H1 (cell line): ENCODE data around the gene TMEM203. TPM values are rescaled to one million over a fixed set of nuclear protein-coding genes. Genes with fewer than 3 reads are reported as not detected.

Experiments used
- CTCF ChIA-PET: fragments of 300-600 bp; sonication (Branson Sonifier 250); formaldehyde crosslinking; loops from one replicate; lab custom pipeline; 2021; ENCODE audit not compliant: partially characterized antibody; lab: Charles Lee
- POLR2A ChIA-PET: fragments of 300-600 bp; sonication (Branson Sonifier 250); formaldehyde crosslinking; loops from one replicate; lab custom pipeline; 2021; ENCODE audit warnings: inconsistent platforms; ENCODE audit not compliant: partially characterized antibody; lab: Charles Lee
- DNase-seq, 2 experiments: peaks; one replicate each; pipeline versions ENCODE4 v3.0.0 to v3.0.0-alpha.2; 2010 to 2022; ENCODE audit warnings: low spot score in 2 of 2, low read depth in 1 of 2, mixed read lengths in 1 of 2
- FAIRE-seq: peaks from 2 replicates; lab custom pipeline; 2011; peaks lifted over from hg19 to GRCh38; lab: Jason Lieb, UNC
- H2AFZ ChIP-seq: 2 replicates; pipeline ENCODE4 v1.8.1; 2012; ENCODE audit warnings: low read length, inconsistent platforms
- H2AK5ac ChIP-seq: 2 replicates; pipeline ENCODE4 v1.6.1; 2013; ENCODE audit warnings: low read depth, low read length
- H2BK120ac ChIP-seq: replicated peaks from 2 replicates; pipeline ENCODE3; 2013; ENCODE audit warnings: low read depth, low read length, inconsistent platforms
- H2BK12ac ChIP-seq: 2 replicates; pipeline ENCODE4 v1.6.1; 2013; ENCODE audit warnings: low read depth, low read length
- H2BK15ac ChIP-seq: 2 replicates; pipeline ENCODE4 v1.6.1; 2013; ENCODE audit warnings: low read length
- H2BK20ac ChIP-seq: 2 replicates; pipeline ENCODE4 v1.6.1; 2013; ENCODE audit warnings: low read length
- H2BK5ac ChIP-seq: 2 replicates; pipeline ENCODE4 v1.6.1; 2013; ENCODE audit warnings: low read depth, low read length
- H3K14ac ChIP-seq: 2 replicates; pipeline ENCODE4 v1.6.1; 2013; ENCODE audit warnings: inconsistent platforms; ENCODE audit not compliant: insufficient read length
- H3K18ac ChIP-seq: 2 replicates; pipeline ENCODE4 v1.6.1; 2013; ENCODE audit warnings: low read length; ENCODE audit errors: extremely low read depth
- H3K23ac ChIP-seq: 2 replicates; pipeline ENCODE4 v1.6.1; 2013; ENCODE audit warnings: inconsistent platforms; ENCODE audit not compliant: insufficient read length
- H3K23me2 ChIP-seq: 2 replicates; pipeline ENCODE4 v1.6.1; 2013; ENCODE audit warnings: low read depth, low read length
- H3K27ac ChIP-seq: 2 replicates; pipeline ENCODE4 v1.6.1; 2011; ENCODE audit warnings: low read depth, low read length, inconsistent platforms
- H3K27me3 ChIP-seq, 4 experiments: replicated peaks in 1 of 4; 1 replicate in 1 of 4; 2 replicates in 3 of 4; pipeline versions ENCODE4 v1.6.1 to v1.8.1; 2011 to 2013; ENCODE audit warnings: low read length in 3 of 4, mild to moderate bottlenecking in 3 of 4, inconsistent platforms in 2 of 4, mixed read lengths in 2 of 4, moderate library complexity in 1 of 4; ENCODE audit not compliant: control insufficient read depth in 3 of 4, insufficient read depth in 3 of 4; ENCODE audit errors: extremely low read depth in 1 of 4
- H3K36me3 ChIP-seq, 4 experiments: 2 replicates each; pipeline versions ENCODE4 v1.6.1 to v1.8.1; 2011 to 2013; ENCODE audit warnings: mild to moderate bottlenecking in 4 of 4, low read length in 3 of 4, moderate library complexity in 2 of 4, control low read depth in 1 of 4, inconsistent platforms in 1 of 4; ENCODE audit not compliant: insufficient read depth in 4 of 4, control insufficient read depth in 2 of 4
- H3K4ac ChIP-seq: replicated peaks from 2 replicates; pipeline ENCODE3; 2013; ENCODE audit warnings: low read length, low read depth, mixed read lengths, inconsistent platforms; ENCODE audit not compliant: insufficient read length
- H3K4me1 ChIP-seq, 4 experiments: replicated peaks in 1 of 4; 1 replicate in 1 of 4; 2 replicates in 3 of 4; pipeline versions ENCODE4 v1.6.1 to v1.8.1; 2011 to 2013; ENCODE audit warnings: low read length in 3 of 4, inconsistent platforms in 2 of 4, mixed read lengths in 1 of 4; ENCODE audit not compliant: insufficient read depth in 4 of 4, control insufficient read depth in 3 of 4
- H3K4me2 ChIP-seq, 2 experiments: 2 replicates each; pipeline versions ENCODE4 v1.6.1 to v1.8.1; 2011 to 2013; ENCODE audit warnings: low read depth in 2 of 2, low read length in 2 of 2, control low read depth in 1 of 2, inconsistent platforms in 1 of 2, mild to moderate bottlenecking in 1 of 2; ENCODE audit not compliant: insufficient read depth in 1 of 2
- H3K4me3 ChIP-seq, 4 experiments: fragments of 200-600, 300-600 bp in 1 of 4; sonication (generic), shearing (Covaris generic), sonication (Bioruptor Twin) in 1 of 4; 2 replicates each; pipeline versions ENCODE4 v1.5.1 to v1.8.1; 2011 to 2016; ENCODE audit warnings: low read length in 4 of 4, low read depth in 3 of 4, control low read depth in 2 of 4, inconsistent platforms in 2 of 4, mild to moderate bottlenecking in 2 of 4, mixed read lengths in 1 of 4, moderate library complexity in 1 of 4; ENCODE audit not compliant: insufficient read depth in 2 of 4; ENCODE audit errors: extremely low read depth in 1 of 4
- H3K56ac ChIP-seq: replicated peaks from 2 replicates; pipeline ENCODE3; 2013; ENCODE audit warnings: low read depth, mild to moderate bottlenecking, mixed read lengths, low read length, inconsistent platforms; ENCODE audit not compliant: insufficient read length
- H3K79me1 ChIP-seq: 2 replicates; pipeline ENCODE4 v1.6.1; 2013; ENCODE audit warnings: low read depth, low read length, control low read depth
- H3K79me2 ChIP-seq, 2 experiments: 2 replicates each; pipeline versions ENCODE4 v1.6.1 to v1.8.1; 2012 to 2013; ENCODE audit warnings: low read length in 2 of 2, mild to moderate bottlenecking in 2 of 2, inconsistent platforms in 1 of 2; ENCODE audit not compliant: insufficient read depth in 2 of 2, control insufficient read depth in 1 of 2
- H3K9ac ChIP-seq, 4 experiments: replicated peaks in 1 of 4; 1 replicate in 1 of 4; 2 replicates in 3 of 4; pipeline versions ENCODE4 v1.6.1 to v1.8.1; 2011 to 2013; ENCODE audit warnings: low read depth in 3 of 4, low read length in 3 of 4, control low read depth in 2 of 4, mild to moderate bottlenecking in 2 of 4, moderate library complexity in 2 of 4, inconsistent platforms in 1 of 4; ENCODE audit errors: extremely low read depth in 1 of 4
- H3K9me3 ChIP-seq, 2 experiments: 2 replicates each; pipeline versions ENCODE4 v1.6.1 to v1.8.1; 2012 to 2013; ENCODE audit warnings: mild to moderate bottlenecking in 2 of 2, moderate library complexity in 2 of 2, control low read depth in 1 of 2, inconsistent platforms in 1 of 2, low read depth in 1 of 2, low read length in 1 of 2, mixed read lengths in 1 of 2; ENCODE audit not compliant: insufficient read depth in 2 of 2
- H4K20me1 ChIP-seq, 2 experiments: replicated peaks in 1 of 2; 2 replicates each; pipeline versions ENCODE3 to v1.8.1; 2011 to 2013; ENCODE audit warnings: inconsistent platforms in 2 of 2, low read length in 2 of 2, mild to moderate bottlenecking in 1 of 2; ENCODE audit not compliant: insufficient read depth in 2 of 2, control insufficient read depth in 1 of 2
- H4K5ac ChIP-seq: 2 replicates; pipeline ENCODE4 v1.6.1; 2013; ENCODE audit warnings: low read length, low read depth, mixed read lengths, inconsistent platforms; ENCODE audit not compliant: insufficient read length
- H4K8ac ChIP-seq: 2 replicates; pipeline ENCODE4 v1.8.0; 2013; ENCODE audit warnings: mild to moderate bottlenecking, moderate library complexity, low read length, inconsistent platforms; ENCODE audit not compliant: insufficient read depth; ENCODE audit errors: extremely low read depth
- H4K91ac ChIP-seq: replicated peaks from 2 replicates; pipeline ENCODE3; 2013; ENCODE audit warnings: low read length, mixed read lengths, inconsistent platforms; ENCODE audit not compliant: insufficient read length
- CHD1 ChIP-seq: IDR thresholded peaks from 2 replicates; pipeline ENCODE4 v1.6.1; 2012; ENCODE audit warnings: low read depth, low read length, improper control_type of control experiment
- E2F6 ChIP-seq: IDR thresholded peaks from 2 replicates; pipeline ENCODE4 v1.6.1; 2012; ENCODE audit warnings: inconsistent platforms
- EZH2 ChIP-seq: fragments of 200-600 bp; sonication (generic); IDR thresholded peaks from 2 replicates; pipeline ENCODE4 v1.7.1; 2012; ENCODE audit warnings: low read depth, mild to moderate bottlenecking, moderate library complexity, low read length, inconsistent platforms; ENCODE audit not compliant: severe bottlenecking
- KDM4A ChIP-seq: IDR thresholded peaks from one replicate; pipeline ENCODE4 v1.7.1; 2012; ENCODE audit warnings: low read depth, mild to moderate bottlenecking, moderate library complexity, low read length, inconsistent platforms; ENCODE audit not compliant: severe bottlenecking
- MAX ChIP-seq: IDR thresholded peaks from 2 replicates; pipeline ENCODE4 v1.6.1; 2012; ENCODE audit warnings: inconsistent platforms
- SUZ12 ChIP-seq: fragments of 200-600 bp; sonication (generic); IDR thresholded peaks from 2 replicates; pipeline ENCODE4 v1.6.1; 2012; ENCODE audit warnings: mild to moderate bottlenecking, inconsistent platforms, low read length, moderate library complexity, mixed read lengths
- TAF1 ChIP-seq: IDR thresholded peaks from 2 replicates; pipeline ENCODE4 v1.6.1; 2011; ENCODE audit warnings: mild to moderate bottlenecking, low read depth, low read length
- YY1 ChIP-seq: IDR thresholded peaks from 2 replicates; pipeline ENCODE4 v1.6.1; 2011; ENCODE audit warnings: low read depth, mild to moderate bottlenecking, low read length
- WGBS, 2 experiments: shearing (Covaris generic) in 1 of 2; methylation state at CpG; one replicate each; pipeline versions ENCODE4 v1.1.6 to v1.1.7; 2013 to 2015; ENCODE audit warnings: low lambda C conversion rate in 2 of 2, mixed read lengths in 2 of 2, inconsistent platforms in 1 of 2, low coverage in 1 of 2, missing lambda C conversion rate in 1 of 2; ENCODE audit not compliant: insufficient replicate concordance in 2 of 2, insufficient coverage in 1 of 2, insufficient read length in 1 of 2; ENCODE audit errors: extremely low coverage in 1 of 2, missing lambda C conversion rate in 1 of 2; 5-methylcytosine and 5-hydroxymethylcytosine counted together
- polyA plus RNA-seq, 7 experiments: library from polyadenylated mRNA; depleted of rRNA in 3 of 7; stranded (reverse) in 5 of 7; unstranded in 2 of 7; fragments of >200 nt in 5 of 7; fragments of 200-250 nt in 2 of 7; gene quantifications; 1 replicate in 5 of 7; 2 replicates in 1 of 7; 4 replicates in 1 of 7; pipeline versions ENCODE4 v1.2.1 to v1.2.3, GENCODE V29; 2011 to 2013; ENCODE audit warnings: missing spikeins in 2 of 7, mixed read lengths in 2 of 7
- total RNA-seq: library from RNA; stranded (reverse); fragmentation: NEBNext Ultra II Directional; extraction: Animal tissue kit (Norgen Biotek cat#: 25700); gene quantifications from 2 replicates; pipeline ENCODE4 v1.2.1, GENCODE V29; 2021

The TMEM203 gene
- total and polyA plus RNA-seq, 2 of the 8 experiments (the other 6 are each of a cell fraction or from before 2014, with no cell fraction given), result 44.1 to 57.1 TPM

DNA sequence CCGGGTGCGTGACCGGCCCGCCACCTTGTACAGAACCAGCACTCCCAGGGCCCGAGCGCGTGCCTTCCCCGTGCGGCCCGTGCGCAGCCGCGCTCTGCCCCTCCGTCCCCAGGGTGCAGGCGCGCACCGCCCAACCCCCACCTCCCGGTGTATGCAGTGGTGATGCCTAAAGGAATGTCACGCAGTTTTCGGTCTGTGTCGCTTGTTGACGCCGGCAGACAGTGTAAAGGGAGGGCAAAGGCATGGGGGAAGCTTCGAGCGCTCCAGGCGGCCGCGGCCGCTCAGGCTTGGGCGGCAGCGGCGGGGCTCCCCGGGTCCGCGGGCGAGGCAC lies 36.9 kb downstream of the TMEM203 start:
- no peak overlapping the region for H2AFZ ChIP-seq
- H3K14ac ChIP-seq, result no peak overlapping the region
- peak in 1 of 2 experiments; percentile 64 for DNase-seq
- no peak overlapping the region for H3K9ac ChIP-seq
- H2BK15ac ChIP-seq, result no peak overlapping the region
- no peak overlapping the region for H2BK120ac ChIP-seq
- H4K8ac ChIP-seq, result no peak overlapping the region
- POLR2A ChIA-PET, result interaction anchor here (0.6 to 3.0 kb wide), 9 partner anchors 11 to 98 kb away, joined by 3 to 14 read pairs (median 4); partner anchors contain the start of gene TUBB4B
- H2BK20ac ChIP-seq, result no peak overlapping the region
- peaks cover 0 to 13% of the 10 kb centered on the region in 2 experiments for H4K20me1 ChIP-seq
- no peak overlapping the region for H4K5ac ChIP-seq
- H3K4me2 ChIP-seq, result peak overlapping the region; percentile 68 to 96
- no peak overlapping the region for H2BK12ac ChIP-seq
- peak overlapping the region; percentile 35 to 65 (median 49); a peak in 7 of 8 replicates for H3K4me3 ChIP-seq
- no peaks in the 10 kb centered on the region for H3K9me3 ChIP-seq
- no peaks in the 10 kb centered on the region; the same call in 1 of the 2 replicates for H3K79me1 ChIP-seq
- CTCF ChIA-PET, result interaction anchor here (0.9 to 2.2 kb wide), 5 partner anchors 11 to 139 kb away, joined by 3 to 5 read pairs (median 3); a partner anchor contains a TSS
- H3K4ac ChIP-seq, result no peak overlapping the region
- H3K36me3 ChIP-seq, result no peaks in the 10 kb centered on the region; a peak in 1 of 8 replicates
- no peak overlapping the region for H3K23ac ChIP-seq
- H3K18ac ChIP-seq, result no peak overlapping the region
- H3K23me2 ChIP-seq, result peaks cover 15% of the 10 kb centered on the region; the same call in 1 of the 2 replicates
- TF ChIP-seq CHD1 (no peak), MAX (peak; percentile 24), YY1 (no peak), KDM4A (no peak), TAF1 (no peak), SUZ12 (peak; percentile 80), EZH2 (peak; percentile 79), E2F6 (0 out of 2 replicates have a peak, but pooled peaks have one; percentile 27)
- FAIRE-seq, result no peak
- H2AK5ac ChIP-seq, result no peak overlapping the region
- H3K79me2 ChIP-seq, result no peaks in the 10 kb centered on the region
- H3K27me3 ChIP-seq, result peaks cover 43 to 90% (median 74%) of the 10 kb centered on the region in 4 experiments
- H3K56ac ChIP-seq, result no peak overlapping the region
- H3K4me1 ChIP-seq, result peaks cover 0 to 16% (median 11%) of the 10 kb centered on the region in 4 experiments; a peak in 6 of 7 replicates
- no peak overlapping the region for H2BK5ac ChIP-seq
- no peak overlapping the region for H3K27ac ChIP-seq
- H4K91ac ChIP-seq, result no peak overlapping the region
- WGBS, 2 experiments, result 0% methylated on average over 16 of the region's 36 CpGs; no CpG with 5 or more reads in 1 of the 2 experiments
